B cell (primary cell): ENCODE measurements around the gene SIPA1L3.

ENCODE experiments used
- EZH2 ChIP-seq: IDR thresholded peaks from 2 replicates; pipeline ENCODE4 v1.6.1; 2012; ENCODE audit warnings: borderline replicate concordance, low read depth, mild to moderate bottlenecking, moderate library complexity, low read length; ENCODE audit not compliant: insufficient read depth, poor library complexity, severe bottlenecking
- TF ChIP-seq, protein P1 (sequence below): fragments of 200-600 bp; IDR thresholded peaks from one replicate; pipeline ENCODE4 v1.8.0; 2022; ENCODE audit warnings: antibody characterized with exemption, mild to moderate bottlenecking

DNA sequence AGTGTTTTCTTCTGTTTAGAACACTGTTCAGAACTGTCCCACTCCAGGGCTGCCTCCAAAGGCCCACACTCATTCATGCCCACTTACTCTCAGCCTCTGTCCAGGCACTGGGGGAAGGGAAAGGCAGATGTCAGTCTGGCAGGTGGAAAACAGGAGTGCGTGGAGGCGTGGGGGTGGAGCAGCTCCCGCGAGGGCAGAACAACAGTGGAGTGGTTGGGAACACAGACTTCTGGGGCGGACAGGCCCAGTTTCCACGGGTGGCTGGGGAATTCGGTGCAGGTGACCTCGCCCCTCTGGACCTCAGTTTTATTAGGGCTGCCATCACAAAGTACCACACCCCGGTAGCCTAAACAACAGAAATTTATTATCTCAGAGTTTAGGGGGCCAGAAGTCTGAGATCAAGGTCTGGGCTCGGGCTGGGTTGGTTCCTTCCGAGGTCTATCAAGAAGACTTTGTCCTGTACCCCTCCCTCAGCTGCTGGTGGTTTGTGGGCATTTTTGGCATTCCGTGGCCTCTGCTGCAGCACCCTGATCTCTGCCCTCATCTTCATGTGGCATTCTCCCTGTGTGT lies 59.7 kb downstream of the SIPA1L3 start:
- TF ChIP-seq, protein P1, sequence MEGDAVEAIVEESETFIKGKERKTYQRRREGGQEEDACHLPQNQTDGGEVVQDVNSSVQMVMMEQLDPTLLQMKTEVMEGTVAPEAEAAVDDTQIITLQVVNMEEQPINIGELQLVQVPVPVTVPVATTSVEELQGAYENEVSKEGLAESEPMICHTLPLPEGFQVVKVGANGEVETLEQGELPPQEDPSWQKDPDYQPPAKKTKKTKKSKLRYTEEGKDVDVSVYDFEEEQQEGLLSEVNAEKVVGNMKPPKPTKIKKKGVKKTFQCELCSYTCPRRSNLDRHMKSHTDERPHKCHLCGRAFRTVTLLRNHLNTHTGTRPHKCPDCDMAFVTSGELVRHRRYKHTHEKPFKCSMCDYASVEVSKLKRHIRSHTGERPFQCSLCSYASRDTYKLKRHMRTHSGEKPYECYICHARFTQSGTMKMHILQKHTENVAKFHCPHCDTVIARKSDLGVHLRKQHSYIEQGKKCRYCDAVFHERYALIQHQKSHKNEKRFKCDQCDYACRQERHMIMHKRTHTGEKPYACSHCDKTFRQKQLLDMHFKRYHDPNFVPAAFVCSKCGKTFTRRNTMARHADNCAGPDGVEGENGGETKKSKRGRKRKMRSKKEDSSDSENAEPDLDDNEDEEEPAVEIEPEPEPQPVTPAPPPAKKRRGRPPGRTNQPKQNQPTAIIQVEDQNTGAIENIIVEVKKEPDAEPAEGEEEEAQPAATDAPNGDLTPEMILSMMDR = no peak
- TF ChIP-seq EZH2 = no peak
